Right atrium auricular region (tissue), 2 donors: Measurements from ENCODE around the gene NPFFR1. TPM values are rescaled to one million over a fixed set of nuclear protein-coding genes. Genes with fewer than 3 reads are reported as not detected.

Experiments used
- DNase-seq: peaks from one replicate; pipeline ENCODE4 v3.0.0-alpha.2; 2019; ENCODE audit warnings: low spot score
- H3K27ac ChIP-seq, 2 donors: fragments of 200-600 bp; sonication (generic); 1 replicate in 1 of 2; 2 replicates in 1 of 2; pipeline ENCODE4 v1.5.1; 2016 to 2019
- H3K27me3 ChIP-seq, 2 donors: fragments of 200-600 bp; sonication (generic); one replicate each; pipeline versions ENCODE4 v1.5.1 to v1.6.0; 2017 to 2019
- H3K36me3 ChIP-seq: fragments of 200-600 bp; sonication (generic); one replicate; pipeline ENCODE4 v1.5.1; 2016
- H3K4me1 ChIP-seq, 2 donors: fragments of 200-600 bp; sonication (generic); one replicate each; pipeline versions ENCODE4 v1.5.1 to v1.6.0; 2017 to 2019
- H3K4me3 ChIP-seq, 2 donors: fragments of 200-600 bp; sonication (generic); 1 replicate in 1 of 2; 2 replicates in 1 of 2; pipeline ENCODE4 v1.5.1; 2017 to 2019; ENCODE audit warnings: mild to moderate bottlenecking in 1 of 2, moderate library complexity in 1 of 2
- H3K9me3 ChIP-seq, 2 donors: fragments of 200-600 bp; sonication (generic); one replicate each; pipeline ENCODE4 v1.5.1; 2019
- total RNA-seq, 2 donors: library from RNA; depleted of rRNA; stranded (reverse); fragments of >200 nt; gene quantifications; one replicate each; pipeline ENCODE4 v1.1.0, GENCODE V29; 2016
- TF ChIP-seq, protein P1 (sequence below), 2 donors: fragments of 200-600 bp; sonication (generic); IDR thresholded peaks; one replicate each; pipeline ENCODE4 v1.5.1; 2019; ENCODE audit warnings: antibody characterized with exemption in 2 of 2

NPFFR1 gene
- total RNA-seq, 2 donors from 2014 or later = 0.47 TPM; not detected in 1

DNA sequence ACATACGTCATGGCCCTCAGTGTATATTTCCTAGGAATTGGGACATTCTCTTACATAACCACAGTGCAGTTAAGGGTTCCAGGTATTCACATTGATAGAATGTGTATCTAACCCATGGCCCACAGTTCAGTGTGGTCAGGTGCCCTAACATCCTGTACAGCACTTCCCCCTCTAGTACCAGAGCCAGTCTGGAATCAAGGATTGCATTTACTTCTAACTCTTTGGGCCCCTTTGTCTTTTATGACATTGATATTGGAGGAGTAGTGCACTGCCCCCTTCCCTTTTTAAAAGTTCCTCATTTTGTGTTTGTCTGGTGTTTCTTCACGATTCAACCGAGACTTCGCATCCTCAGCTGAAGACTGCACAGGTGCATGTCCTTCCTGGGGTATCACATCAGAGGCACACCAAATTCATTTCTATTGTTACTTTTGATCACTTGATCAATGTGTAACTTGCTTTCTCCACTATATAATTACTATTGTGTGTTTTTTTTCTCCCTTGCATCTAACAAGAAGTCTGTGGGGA, 22.4 kb upstream of the NPFFR1 start:
- H3K36me3 ChIP-seq = no peaks in the 10 kb centered on the region
- no peaks in the 10 kb centered on the region for H3K9me3 ChIP-seq
- no peak for DNase-seq
- no peaks in the 10 kb centered on the region for H3K27me3 ChIP-seq
- no peak overlapping the region for H3K27ac ChIP-seq
- H3K4me3 ChIP-seq = no peak overlapping the region
- H3K4me1 ChIP-seq = no peaks in the 10 kb centered on the region
- TF ChIP-seq, protein P1, sequence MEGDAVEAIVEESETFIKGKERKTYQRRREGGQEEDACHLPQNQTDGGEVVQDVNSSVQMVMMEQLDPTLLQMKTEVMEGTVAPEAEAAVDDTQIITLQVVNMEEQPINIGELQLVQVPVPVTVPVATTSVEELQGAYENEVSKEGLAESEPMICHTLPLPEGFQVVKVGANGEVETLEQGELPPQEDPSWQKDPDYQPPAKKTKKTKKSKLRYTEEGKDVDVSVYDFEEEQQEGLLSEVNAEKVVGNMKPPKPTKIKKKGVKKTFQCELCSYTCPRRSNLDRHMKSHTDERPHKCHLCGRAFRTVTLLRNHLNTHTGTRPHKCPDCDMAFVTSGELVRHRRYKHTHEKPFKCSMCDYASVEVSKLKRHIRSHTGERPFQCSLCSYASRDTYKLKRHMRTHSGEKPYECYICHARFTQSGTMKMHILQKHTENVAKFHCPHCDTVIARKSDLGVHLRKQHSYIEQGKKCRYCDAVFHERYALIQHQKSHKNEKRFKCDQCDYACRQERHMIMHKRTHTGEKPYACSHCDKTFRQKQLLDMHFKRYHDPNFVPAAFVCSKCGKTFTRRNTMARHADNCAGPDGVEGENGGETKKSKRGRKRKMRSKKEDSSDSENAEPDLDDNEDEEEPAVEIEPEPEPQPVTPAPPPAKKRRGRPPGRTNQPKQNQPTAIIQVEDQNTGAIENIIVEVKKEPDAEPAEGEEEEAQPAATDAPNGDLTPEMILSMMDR (IDR thresholded peaks at IDR 0.05) = no peak

DNA sequence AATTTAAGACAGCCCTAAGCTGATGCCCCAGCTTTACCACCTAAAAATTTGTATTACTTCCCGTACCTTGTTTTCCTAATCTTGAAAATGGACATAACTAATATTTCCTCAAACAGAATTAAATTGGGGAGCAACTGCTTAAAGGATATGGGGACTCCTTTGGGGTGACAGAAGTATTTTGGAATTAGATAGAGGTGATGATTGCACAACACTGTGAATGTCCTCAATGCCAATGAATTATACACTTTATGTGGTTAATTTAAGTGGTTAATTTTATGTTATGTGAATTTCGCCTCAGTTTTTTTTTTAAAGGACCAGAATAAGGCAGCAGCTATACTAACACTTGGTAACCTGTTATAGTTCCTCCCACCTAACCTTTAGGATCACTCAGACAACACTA, 19.9 kb upstream of the NPFFR1 start:
- Histone ChIP-seq H3K9me3 (no peaks in the 10 kb centered on the region), H3K27me3 (no peaks in the 10 kb centered on the region), H3K4me3 (no peak overlapping the region), H3K27ac (no peak overlapping the region), H3K36me3 (no peaks in the 10 kb centered on the region), H3K4me1 (no peaks in the 10 kb centered on the region)
- no peak for DNase-seq
- TF ChIP-seq, protein P1 (IDR thresholded peaks at IDR 0.05) = no peak

DNA sequence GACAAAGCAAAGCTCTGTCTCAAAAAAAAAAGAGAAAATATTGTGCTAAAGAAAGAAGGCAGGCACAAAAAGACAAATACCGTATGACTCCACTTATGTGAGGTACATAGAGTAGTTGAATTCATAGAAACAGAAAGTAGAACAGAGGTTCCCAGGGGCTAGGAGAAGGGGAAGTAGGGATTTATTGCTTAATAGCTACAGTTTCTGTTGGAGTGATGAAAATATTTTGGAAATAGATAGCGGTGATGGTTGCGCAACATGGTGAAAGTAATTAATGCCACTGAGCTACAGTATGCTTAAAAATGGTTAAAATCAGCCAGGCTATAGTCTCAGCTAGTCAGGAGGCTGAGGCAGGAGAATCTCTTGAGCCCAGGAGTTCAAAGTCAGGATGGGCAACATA, 18.5 kb upstream of the NPFFR1 start:
- Histone ChIP-seq H3K27ac (peak overlapping the region in 1 of 2 donors; percentile 40), H3K27me3 (no peaks in the 10 kb centered on the region), H3K4me1 (peaks cover 0 to 2% of the 10 kb centered on the region in 2 donors), H3K4me3 (no peak overlapping the region), H3K9me3 (no peaks in the 10 kb centered on the region), H3K36me3 (no peaks in the 10 kb centered on the region)
- TF ChIP-seq, protein P1 (IDR thresholded peaks at IDR 0.05) = no peak
- DNase-seq = no peak

DNA sequence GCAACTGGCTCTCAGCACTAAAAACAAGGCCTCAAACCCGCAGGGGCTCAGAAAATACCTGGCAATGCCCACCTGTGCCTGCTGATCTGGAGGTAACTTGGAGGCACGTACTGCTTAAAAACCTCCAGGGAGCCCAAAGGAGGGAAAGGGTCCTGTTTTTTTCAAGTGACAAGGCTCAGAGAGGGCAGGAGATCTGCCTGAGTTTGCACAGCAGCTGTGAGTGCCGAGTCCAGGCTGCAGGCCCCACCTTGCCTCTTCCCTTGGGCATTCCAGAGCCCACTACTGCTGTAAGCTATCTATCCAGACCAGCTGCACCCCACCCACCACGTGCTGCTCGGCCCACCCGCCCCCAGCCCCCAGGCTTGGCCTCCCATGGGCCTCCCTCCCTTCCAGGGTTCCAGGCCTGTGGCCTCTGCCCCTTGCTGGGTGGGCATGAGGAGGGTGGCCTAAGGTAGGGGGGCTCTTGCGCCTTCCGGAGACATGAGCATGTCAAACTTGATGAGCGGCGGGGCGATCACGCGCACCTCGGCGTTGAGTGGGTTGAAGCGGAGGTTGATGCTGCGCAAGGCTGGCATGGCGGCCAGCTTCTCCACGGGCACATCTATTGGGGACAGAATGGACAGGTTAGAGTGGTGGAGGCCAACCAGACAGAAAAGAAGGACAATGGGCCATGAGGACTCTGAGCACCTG, 17.2 kb upstream of the NPFFR1 start:
- Histone ChIP-seq H3K27me3 (no peaks in the 10 kb centered on the region), H3K36me3 (no peaks in the 10 kb centered on the region), H3K9me3 (no peaks in the 10 kb centered on the region), H3K27ac (no peak overlapping the region), H3K4me3 (no peak overlapping the region), H3K4me1 (peaks cover 0 to 15% of the 10 kb centered on the region in 2 donors)
- TF ChIP-seq, protein P1 (IDR thresholded peaks at IDR 0.05) = no peak
- DNase-seq = no peak

DNA sequence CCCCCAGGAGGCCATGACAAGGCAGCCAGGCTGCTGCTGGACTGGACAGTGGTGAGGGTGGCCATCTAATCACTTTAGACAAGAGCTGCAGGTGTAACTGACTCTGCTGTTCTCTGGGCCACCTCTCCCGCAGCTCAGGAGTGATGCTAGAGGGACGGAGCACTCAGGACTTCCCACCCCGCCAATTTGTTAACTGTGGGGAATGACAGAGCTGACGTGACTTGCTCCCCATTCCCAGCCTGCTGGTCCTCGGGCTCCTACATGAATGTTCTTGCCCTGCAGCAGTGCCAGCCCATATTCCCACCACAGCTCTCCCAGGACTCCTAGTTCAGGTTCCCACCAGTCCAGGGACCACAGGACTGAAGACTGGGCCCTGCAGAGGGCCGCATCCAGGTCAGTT, 16.7 kb upstream of the NPFFR1 start:
- Histone ChIP-seq H3K36me3 (no peaks in the 10 kb centered on the region), H3K4me3 (no peak overlapping the region), H3K9me3 (no peaks in the 10 kb centered on the region), H3K4me1 (peaks cover 0 to 20% of the 10 kb centered on the region in 2 donors), H3K27ac (no peak overlapping the region), H3K27me3 (no peaks in the 10 kb centered on the region)
- TF ChIP-seq, protein P1 (IDR thresholded peaks at IDR 0.05) = no peak
- DNase-seq = no peak

DNA sequence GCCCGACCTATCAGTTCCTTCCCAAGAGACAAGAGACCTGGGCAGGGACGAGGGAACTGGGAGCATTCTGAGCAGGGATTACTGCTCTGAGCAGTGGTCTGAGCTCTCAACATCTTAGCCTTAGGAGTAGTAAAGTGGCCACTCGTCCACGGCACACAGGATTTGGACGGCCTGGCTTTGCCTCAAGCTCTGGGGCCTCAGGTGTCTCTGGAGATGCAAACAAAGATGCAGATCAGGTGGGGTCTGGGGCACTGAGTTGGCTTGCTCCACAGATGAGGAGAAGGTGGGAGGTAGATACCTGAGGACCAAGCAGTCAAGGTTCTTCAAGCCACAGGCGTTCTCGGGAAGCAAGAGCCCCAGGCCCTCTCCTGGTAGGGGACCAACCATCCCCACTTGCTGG, 16.1 kb upstream of the NPFFR1 start:
- no peak overlapping the region for H3K27ac ChIP-seq
- no peak overlapping the region for H3K4me3 ChIP-seq
- no peak for DNase-seq
- H3K9me3 ChIP-seq = no peaks in the 10 kb centered on the region
- peaks cover 0 to 20% of the 10 kb centered on the region in 2 donors for H3K4me1 ChIP-seq
- no peaks in the 10 kb centered on the region for H3K27me3 ChIP-seq
- no peaks in the 10 kb centered on the region for H3K36me3 ChIP-seq
- TF ChIP-seq, protein P1 (IDR thresholded peaks at IDR 0.05) = no peak
